SKM-1 (cell line): Measurements from ENCODE around the gene MTMR4.
"Not testable (repeated sequence)": the region's sequence is repeated elsewhere in the genome, so short reads cannot be mapped to it uniquely, and the experiment has no call there.

Experiments
- DNase-seq: peaks from one replicate; lab custom pipeline; 2025; ENCODE audit not compliant: unreplicated experiment; lab: John Stamatoyannopoulos, UW

Gene MTMR4

DNA sequence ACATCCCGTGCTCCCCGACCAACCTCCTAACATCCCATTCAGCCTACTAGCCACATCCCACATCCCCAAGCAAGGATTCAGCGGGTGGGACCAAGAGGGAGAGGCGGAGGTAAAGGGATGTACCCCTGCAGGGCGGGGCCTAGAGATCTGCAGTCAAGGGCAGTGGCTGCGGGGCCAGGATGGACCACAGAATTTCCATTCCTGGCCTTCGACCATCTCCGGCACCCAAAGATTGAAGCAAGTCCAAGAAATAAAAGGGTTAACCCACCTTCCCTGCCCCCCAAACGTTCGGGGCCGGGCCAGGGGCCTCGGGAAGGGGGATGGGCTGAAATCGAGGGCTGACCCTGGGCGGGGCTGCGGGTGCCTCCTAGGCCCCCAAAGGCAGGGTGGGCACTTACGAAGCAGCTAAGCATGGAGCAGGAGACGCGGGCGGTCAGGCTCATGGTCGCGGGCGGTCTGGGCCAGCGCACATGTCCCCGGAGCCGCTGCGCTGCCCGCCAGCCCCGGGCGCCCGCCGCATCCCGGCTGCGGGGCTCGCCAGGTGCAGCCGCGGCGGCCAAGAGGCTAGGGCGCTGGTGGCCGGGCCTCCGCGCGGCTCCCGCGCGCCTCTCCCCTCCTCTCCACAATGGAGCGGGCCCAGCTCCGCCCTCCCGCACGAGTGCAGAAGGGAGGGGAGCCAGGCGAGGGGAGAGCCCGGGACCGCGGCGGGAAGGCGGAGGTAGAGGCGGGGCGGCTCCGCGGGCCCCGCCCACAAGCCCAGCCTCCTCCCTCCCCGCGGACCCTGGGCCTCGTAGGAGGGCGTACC, at the start of gene MTMR4:
Gene MTMR4 (minus strand): TSS at position 674 of the 805 bp plus-strand sequence. CDS start 231 bp downstream, at position 443.
- no peak for DNase-seq

DNA sequence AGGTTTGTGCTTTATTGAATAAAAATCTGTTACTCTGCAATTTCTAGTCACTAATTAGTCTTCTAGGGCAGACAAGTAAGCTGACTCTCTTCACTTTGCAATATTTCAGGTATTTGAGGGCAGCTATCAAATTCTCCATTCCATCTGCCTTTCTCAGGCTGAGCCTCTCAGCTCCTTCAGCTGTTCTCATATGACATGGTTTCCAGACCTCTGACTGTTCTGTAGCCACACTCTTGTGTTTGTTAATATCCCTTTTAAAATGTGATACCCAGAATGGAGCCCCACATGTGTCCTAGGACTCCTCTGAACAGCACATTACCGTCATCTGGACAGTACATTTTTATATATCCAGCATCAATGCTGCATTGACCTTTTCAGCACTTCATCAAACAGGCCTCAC, 46.1 kb upstream of the MTMR4 start:
- DNase-seq = no peak

GRCh38 chr17:58557981-58558380, 43.5 kb upstream of the MTMR4 start:
- DNase-seq = no peak

DNA sequence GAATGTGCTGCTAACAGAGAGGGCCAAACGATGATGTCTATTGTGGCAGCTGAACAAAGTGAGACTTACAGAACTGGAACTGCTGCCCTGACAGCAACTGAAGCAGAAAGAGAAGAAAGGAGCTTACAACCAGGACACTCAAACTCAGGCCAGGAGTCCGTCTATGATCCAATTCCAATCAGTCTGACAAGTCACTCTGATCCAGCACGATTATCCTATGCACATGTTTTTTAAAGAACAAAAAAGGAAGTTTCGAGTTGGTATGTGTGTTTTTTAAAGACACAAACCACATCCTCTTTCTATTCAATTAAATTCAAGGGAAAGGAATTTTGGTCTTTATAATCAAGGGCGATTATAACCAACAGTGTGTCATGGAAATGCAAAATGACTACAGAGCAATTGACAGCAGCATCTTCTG, 42.4 kb upstream of the MTMR4 start:
- DNase-seq = peak; percentile 69

GRCh38 chr17:58555109-58555508, 40.7 kb upstream of the MTMR4 start:
- not testable (repeated sequence) for DNase-seq

DNA sequence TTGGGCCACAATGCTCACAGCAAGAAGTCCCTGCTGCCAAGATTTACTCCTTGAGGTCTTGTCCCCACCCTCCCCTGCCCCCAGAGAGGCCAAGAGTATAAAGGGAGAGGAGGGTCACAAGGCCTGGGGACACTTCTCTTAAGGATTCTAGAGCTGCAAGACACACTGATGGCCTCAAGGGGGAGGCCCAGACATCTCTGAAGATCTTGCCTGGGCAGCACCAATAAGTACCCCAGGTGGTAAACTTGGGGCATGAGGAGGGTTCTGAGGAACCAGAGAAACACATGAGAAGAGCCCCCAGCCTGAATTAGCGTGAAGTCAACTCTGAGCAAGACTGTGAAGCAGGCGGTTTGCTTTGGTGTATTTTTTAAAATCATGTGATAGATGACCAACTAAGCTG, 26.8 kb upstream of the MTMR4 start:
- no peak for DNase-seq

DNA sequence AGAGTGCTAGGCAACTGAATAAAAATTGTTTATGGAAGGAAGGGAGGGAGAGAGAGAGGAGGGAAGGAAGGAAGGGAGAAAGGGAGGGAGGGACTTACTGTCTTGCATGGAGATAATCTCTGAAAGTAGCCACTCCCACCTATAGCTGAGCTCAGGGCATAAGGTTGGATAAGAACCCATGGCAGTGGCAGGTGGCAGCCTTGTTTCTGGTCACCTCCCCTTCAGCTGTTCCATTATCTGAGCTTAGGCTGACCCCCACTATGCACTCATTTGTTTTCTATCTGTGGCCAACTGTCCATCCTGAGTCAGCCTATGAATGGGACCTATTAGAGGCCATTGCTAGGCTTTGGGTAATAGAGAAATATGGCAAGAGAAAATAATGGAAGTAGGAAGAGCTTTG, 25.3 kb upstream of the MTMR4 start:
- no peak for DNase-seq

DNA sequence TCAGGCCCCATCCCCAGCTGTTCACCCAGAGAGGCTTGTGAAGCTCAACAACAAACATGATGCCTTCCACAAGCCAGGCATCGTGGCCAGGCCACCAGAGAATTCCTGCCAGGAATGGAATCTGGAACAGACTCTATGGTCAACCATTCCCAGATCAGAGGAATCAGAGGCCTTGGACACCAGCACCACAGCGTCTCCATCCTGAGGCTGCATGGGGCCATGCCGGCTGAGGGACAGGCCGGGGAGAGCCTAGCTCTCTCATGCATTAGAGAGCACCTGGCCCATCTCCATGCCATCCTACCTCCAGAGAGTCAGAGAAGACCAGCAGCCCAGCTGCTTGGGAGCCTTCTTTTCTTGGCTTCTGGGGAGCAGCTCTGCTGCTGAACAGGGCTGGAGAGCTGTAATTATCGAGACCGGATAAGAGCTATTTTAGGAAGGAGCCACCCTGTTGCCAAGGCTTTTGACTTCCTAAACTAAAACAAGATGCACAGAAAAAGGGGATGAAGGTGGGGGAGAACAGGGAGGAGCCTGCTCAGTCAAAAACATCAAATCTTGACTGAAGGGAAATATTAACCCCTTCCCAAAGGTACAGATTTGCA, 24.5 kb upstream of the MTMR4 start:
- no peak for DNase-seq

- no peak for DNase-seq
These were observed 22.8 kb upstream of the MTMR4 start for GRCh38 chr17:58537266-58537665.

DNA sequence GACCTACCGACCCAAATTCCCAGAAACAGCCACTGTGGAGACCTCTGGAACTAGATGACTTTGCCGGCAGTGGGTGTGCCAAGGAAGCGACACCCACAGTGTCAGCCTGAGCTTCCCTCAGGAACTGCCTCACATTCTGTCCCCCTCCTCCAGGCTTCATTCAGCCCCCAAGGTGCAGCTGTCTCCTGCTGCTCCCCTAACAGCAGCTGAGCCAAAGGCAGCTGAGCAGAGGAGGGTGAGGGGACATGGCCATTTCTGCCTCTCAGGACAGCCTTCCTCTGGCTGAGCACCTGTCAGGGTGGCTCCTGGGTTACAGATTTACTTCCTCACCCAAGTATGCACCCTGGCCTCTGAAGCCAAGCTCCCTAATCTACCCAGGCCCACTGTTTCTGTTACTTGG, 22.1 kb upstream of the MTMR4 start:
- DNase-seq = no peak

GRCh38 chr17:58535431-58535830, 21.0 kb upstream of the MTMR4 start:
- no peak for DNase-seq

DNA sequence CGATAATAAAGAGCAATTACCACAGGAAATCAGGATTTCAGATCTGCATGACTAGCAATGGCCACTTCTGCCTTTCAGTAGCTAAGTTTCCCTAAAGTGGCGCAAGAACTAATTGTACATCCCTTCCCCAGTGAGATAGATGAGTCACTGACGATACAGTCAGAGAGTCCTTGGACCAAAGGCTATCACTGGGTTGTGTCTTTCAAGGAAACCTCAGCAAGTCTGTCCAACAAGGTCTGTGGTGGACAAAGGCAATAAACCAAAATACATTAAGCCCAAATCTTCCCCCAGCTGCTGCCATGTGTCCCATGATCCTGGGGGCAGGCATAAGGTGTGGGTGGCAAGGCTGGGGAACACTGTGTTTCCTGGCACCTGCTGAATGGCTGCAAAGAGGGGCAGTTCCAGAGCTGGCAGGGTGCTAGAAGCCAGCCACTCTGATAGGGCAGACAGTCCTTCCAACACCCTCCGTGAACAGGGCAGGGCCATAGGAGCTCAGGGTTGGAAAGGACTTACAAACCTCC, 20.5 kb upstream of the MTMR4 start:
- peak; percentile 80 for DNase-seq

GRCh38 chr17:58534331-58534730, 19.9 kb upstream of the MTMR4 start:
- DNase-seq = no peak

- no peak for DNase-seq
These were observed 19.3 kb upstream of the MTMR4 start for GRCh38 chr17:58533616-58534188.

GRCh38 chr17:58532555-58532951, 18.1 kb upstream of the MTMR4 start:
- no peak for DNase-seq

DNA sequence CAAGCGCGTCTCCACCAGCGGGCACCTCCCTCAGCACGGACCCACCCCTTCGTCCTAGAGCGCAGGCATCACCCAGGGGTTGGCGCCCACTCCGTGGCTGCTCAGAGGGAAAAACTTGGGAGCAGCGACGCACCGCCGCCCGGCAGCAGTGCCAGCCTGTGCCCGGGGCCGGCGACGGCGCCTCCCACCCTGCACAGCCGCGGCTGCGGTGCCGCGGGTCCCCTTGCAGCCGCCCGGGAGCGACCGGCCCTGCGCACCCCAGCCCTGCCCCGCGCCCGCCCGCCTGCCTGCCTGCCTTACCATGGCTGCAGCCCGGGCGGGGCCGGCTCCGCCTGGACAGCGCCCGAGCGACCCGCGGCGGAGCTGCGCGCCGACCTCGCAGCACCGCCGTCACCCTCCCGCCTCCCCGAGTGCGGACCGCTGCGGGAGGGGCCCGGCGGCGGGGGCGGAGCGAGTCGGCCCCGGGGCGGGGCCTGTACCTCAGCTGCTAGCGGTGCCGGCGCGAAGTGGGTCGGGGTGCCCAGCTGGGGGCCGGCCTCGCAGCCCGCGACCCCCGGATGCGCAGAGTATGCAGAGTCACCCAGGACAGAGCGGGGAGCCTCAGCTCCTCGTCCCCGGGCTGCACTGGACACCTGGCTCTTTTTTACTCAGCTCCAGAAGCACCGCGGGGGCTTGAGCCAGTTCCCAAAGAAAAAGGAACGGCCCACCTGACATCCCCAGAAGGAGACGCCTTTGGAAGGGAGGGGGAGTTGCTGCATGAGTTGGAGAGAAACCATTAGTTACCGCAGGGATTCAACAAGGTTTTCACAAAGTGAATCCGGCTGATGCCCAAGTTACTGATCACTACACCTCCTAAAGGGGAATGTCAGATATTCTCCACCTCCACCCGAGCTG, 17.5 kb upstream of the MTMR4 start:
- no peak for DNase-seq

- no peak for DNase-seq
These were observed 16.7 kb upstream of the MTMR4 start for GRCh38 chr17:58531122-58531521.

DNA sequence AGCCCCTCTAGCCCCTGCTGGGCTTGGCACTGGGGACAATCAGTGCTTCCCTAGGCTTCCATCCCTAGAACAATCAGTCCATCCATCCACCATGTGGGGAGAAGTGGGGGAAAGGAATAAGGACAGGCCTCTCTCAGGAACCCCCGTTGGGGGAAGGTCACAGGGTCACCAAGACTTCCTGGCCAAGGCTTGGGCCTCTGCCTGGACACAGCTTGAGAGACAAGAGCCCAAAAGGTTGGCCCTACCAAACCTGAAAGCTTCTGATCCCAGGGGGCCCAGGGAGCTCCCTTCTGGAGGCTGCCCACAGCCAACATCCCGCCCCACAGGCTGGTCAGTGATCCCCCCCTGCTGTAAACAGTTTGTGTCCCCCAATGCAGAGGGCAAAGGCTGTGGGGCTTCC, 16.2 kb upstream of the MTMR4 start:
- DNase-seq = no peak

DNA sequence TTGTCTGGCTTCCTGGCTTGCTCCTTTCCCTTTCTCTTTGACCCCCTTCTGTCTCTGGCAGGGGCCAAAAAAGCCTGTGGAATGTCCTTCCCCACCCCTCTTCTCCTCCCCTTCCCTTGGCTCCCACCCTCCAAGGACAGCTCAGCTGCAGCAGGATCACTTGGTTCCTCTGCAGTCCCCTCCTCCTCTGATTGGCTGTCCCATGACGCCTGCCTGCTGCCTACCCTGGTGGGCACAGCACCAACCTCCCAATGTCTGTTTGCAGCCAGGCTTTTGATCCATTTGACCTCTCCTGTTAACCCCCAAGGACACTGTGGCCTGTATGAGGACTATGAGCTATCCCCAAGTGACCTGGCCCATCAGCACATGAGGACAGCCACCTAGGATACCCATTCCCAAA, 14.8 kb upstream of the MTMR4 start:
- DNase-seq = no peak

GRCh38 chr17:58528443-58528842, 14.0 kb upstream of the MTMR4 start:
- no peak for DNase-seq

DNA sequence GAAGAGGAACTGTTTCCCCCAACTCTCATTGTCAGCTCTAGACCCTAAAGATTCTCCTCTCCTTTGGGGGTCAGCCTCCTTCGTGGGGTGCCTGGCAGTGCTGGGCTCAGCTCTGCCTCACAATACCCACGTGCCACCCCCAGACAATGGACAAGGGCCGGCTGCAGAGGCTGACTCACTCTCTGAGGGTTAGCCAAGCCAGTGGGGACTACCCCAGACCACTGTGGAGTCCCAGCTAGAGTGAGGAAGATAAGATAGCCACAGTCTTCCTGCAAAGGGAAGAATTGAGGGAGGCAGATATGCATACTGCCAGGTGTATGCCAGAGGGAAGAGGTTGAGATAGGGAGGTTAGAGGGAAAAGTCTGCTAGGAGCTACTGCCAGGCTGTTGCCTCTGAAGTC, 13.5 kb upstream of the MTMR4 start:
- no peak for DNase-seq
